OCI-LY1 (cell line): Measurements from ENCODE around the gene SOS1.

ENCODE experiments used
- CTCF ChIP-seq: fragments of 200-600 bp; sonication (generic), shearing (Covaris generic); IDR thresholded peaks from 2 replicates; pipeline ENCODE4 v1.5.1; 2017; ENCODE audit warnings: mild to moderate bottlenecking, antibody characterized with exemption, low read length, moderate library complexity, mixed read lengths
- EZH2 ChIP-seq: fragments of 200-600 bp; sonication (generic), shearing (Covaris generic); IDR thresholded peaks from 2 replicates; pipeline ENCODE4 v1.8.0; 2017; ENCODE audit warnings: borderline replicate concordance, mixed run types, mild to moderate bottlenecking, antibody characterized with exemption, low read length, moderate library complexity, mixed read lengths

- TF ChIP-seq CTCF, result no peak
- no peak for TF ChIP-seq EZH2
These were observed 129.0 kb downstream of the SOS1 start for GRCh38 chr2:38991899-38992298.
